Measurements from ENCODE around the gene GSTK1. TPM values are rescaled to one million over a fixed set of nuclear protein-coding genes. Genes with fewer than 3 reads are reported as not detected.

GSTK1 gene
- total RNA-seq, 2 donors from 2014 or later, result 214 to 269 TPM

DNA sequence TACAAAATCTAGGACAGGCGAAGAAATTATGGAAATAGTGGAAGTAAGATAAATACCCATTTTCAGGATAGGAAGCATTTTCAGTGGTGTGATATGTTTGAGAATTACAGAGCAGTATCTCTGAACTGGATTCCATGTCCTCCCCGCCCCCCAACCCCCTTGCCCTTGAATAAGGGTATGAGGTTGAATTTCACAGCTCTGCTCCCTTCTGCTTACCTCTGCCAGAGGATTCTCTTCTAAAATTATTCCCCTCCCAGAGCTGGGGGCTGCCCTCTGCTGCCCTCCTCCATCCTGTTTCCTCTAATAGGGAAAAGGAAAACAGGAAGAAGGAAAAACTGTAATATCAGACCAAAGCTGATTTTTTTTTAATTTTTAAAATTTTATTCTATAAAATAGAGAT is 45.4 kb downstream of the GSTK1 start:
- no peaks in the 10 kb centered on the region for H3K9me3 Mint-ChIP-seq
- peak overlapping the region; percentile 64 for H3K27ac Mint-ChIP-seq
- H3K4me3 Mint-ChIP-seq, result no peak overlapping the region
- H3K36me3 Mint-ChIP-seq (ENCODE audit: low read depth), result peaks cover 66% of the 10 kb centered on the region
- no peak for ATAC-seq (replicated peaks)
- H3K27me3 Mint-ChIP-seq, result no peaks in the 10 kb centered on the region
- peaks cover 43% of the 10 kb centered on the region for H3K4me1 Mint-ChIP-seq

DNA sequence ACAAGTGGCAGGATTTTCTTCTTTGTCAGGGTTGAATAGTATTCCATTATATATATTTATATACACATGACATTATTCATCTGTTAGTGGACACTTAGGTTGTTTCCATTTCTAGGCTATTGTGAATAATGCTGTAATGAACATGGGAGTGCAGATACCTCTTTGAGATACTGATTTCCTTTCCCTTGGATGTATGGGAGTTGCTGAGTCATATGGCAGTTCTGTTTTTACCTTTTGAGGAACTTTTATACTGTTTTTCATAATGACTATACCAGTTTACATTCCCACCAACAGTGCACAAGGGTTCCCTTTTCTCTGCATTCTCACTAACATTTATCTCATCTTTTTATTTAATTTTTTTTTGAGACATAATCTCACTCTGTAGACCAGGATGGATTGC is 50.9 kb downstream of the GSTK1 start:
- Mint-ChIP-seq H3K9me3 (no peaks in the 10 kb centered on the region), H3K4me1 (peaks cover 10% of the 10 kb centered on the region), H3K27me3 (no peaks in the 10 kb centered on the region), H3K36me3 (ENCODE audit: low read depth) (peaks cover 15% of the 10 kb centered on the region), H3K4me3 (no peak overlapping the region), H3K27ac (no peak overlapping the region)
- ATAC-seq (replicated peaks), result no peak

- no peak within 1 kb of the TSS for H3K4me3 Mint-ChIP-seq
- ATAC-seq (replicated peaks), result no peak
- no peaks in the 10 kb centered on the region for H3K9me3 Mint-ChIP-seq
- peaks cover 5% of the 10 kb centered on the region for H3K4me1 Mint-ChIP-seq
- H3K27ac Mint-ChIP-seq, result peak within 1 kb of the TSS; percentile 3
- no peaks in the 10 kb centered on the region for H3K36me3 Mint-ChIP-seq (ENCODE audit: low read depth)
- H3K27me3 Mint-ChIP-seq, result no peaks in the 10 kb centered on the region
These were observed 52.5 kb downstream of the GSTK1 start, which contains the start of gene CLCN1 for GRCh38 chr7:143315776-143316175. CLCN1 (plus strand) TSS chr7:143316111; CDS start chr7:143316213, 102 bp downstream.

DNA sequence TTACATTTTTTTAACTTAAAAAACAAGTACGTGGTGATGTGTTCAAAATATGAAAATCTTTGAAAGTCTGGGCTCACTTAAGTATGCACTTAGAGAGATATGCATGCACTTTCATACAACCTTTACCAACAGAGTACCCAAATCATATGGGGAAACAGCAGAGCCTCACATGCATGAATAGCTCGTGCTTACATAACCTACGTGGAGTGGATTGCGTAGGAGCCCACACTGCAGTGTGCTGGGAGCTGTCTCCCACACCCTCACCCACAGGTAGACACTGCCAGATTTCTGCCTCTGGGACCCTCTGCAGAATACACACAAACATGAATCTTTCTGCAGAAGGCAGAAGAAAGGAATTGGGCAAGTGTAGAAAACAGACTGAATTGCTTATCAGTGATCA is 53.3 kb downstream of the GSTK1 start:
- no peaks in the 10 kb centered on the region for H3K4me1 Mint-ChIP-seq
- no peak for ATAC-seq (replicated peaks)

GRCh38 chr7:143318661-143319060 is 55.4 kb downstream of the GSTK1 start:
- ATAC-seq (replicated peaks), result no peak
- Mint-ChIP-seq H3K36me3 (ENCODE audit: low read depth) (no peaks in the 10 kb centered on the region), H3K9me3 (no peaks in the 10 kb centered on the region), H3K4me1 (no peaks in the 10 kb centered on the region), H3K4me3 (no peak overlapping the region), H3K27ac (no peak overlapping the region), H3K27me3 (no peaks in the 10 kb centered on the region)

More for the DNA sequence above, 53.3 kb downstream of the GSTK1 start:
- Mint-ChIP-seq H3K9me3 (no peaks in the 10 kb centered on the region), H3K4me3 (no peak overlapping the region), H3K36me3 (ENCODE audit: low read depth) (no peaks in the 10 kb centered on the region), H3K27ac (no peak overlapping the region), H3K27me3 (no peaks in the 10 kb centered on the region)

Other genes starting within 250 kb of the GSTK1 start
- under 1 TPM in 1 of 2 donors, not detected in 1; 0.24 TPM for gene OR9A2, start 236.3 kb upstream of the GSTK1 start, total RNA-seq
- gene OR6V1, start 211.1 kb upstream of the GSTK1 start, total RNA-seq, result not detected
- not detected for gene PIP, start 131.4 kb upstream of the GSTK1 start, total RNA-seq
- not detected for gene TAS2R39, start 80.0 kb upstream of the GSTK1 start, total RNA-seq
- not detected for gene TAS2R40, start 41.4 kb upstream of the GSTK1 start, total RNA-seq
- 1 to 10 TPM in 1 of 2 donors, under 1 TPM in 1; 0.86 to 1.9 TPM for gene TMEM139, start 21.5 kb downstream of the GSTK1 start, total RNA-seq
- gene CASP2, start 24.9 kb downstream of the GSTK1 start, total RNA-seq, result 100 to 1,000 TPM; 110 to 119 TPM
- under 1 TPM in 1 of 2 donors, not detected in 1; 0.11 TPM for gene CLCN1, start 52.7 kb downstream of the GSTK1 start, total RNA-seq
- gene FAM131B, start 99.3 kb downstream of the GSTK1 start, total RNA-seq, result 1 to 10 TPM in 1 of 2 donors, under 1 TPM in 1; 0.85 to 1.1 TPM
- gene ZYX, start 117.9 kb downstream of the GSTK1 start, total RNA-seq, result 100 to 1,000 TPM; 116 to 146 TPM
- gene EPHA1, start 145.4 kb downstream of the GSTK1 start, total RNA-seq, result 1 to 10 TPM in 1 of 2 donors, under 1 TPM in 1; 0.65 to 1.8 TPM
- not detected for gene TAS2R60, start 180.0 kb downstream of the GSTK1 start, total RNA-seq
- not detected for gene TAS2R41, start 214.4 kb downstream of the GSTK1 start, total RNA-seq

Data from activated T-helper 17 cell treated with anti-CD3 and anti-CD28 coated beads, Interleukin-2, amount 50 U/mL, for 72 hours (primary cell).